ENCODE data around the gene DRD1.

GRCh38 chr5:175393897-175394296 is 50.1 kb downstream of the DRD1 start:
- TF ChIP-seq CTCF (IDR thresholded peaks at IDR 0.05; ENCODE audit: poor library complexity), result no peak
- TF ChIP-seq EZH2 (IDR thresholded peaks at IDR 0.05; ENCODE audit: borderline replicate concordance), result no peak
- TF ChIP-seq EZH2phosphoT487 (IDR thresholded peaks at IDR 0.05; ENCODE audit: low read depth, severe bottlenecking, unreplicated experiment), result no peak
